HepG2 (cell line): ENCODE data around the gene WBP2NL. TPM values are rescaled to one million over a fixed set of nuclear protein-coding genes. Genes with fewer than 3 reads are reported as not detected.

ENCODE experiments used
- ATAC-seq: fragments of 200-7000 bp; cut with Tn5 transposase; 3 replicates; pipeline ENCODE4 v1.9.1; 2020; ENCODE audit warnings: mild to moderate bottlenecking, moderate library complexity
- BruUV-seq: library from RNA; stranded (reverse); fragments of 400-500 nt; replicated peaks from 2 replicates; lab custom pipeline; 2021; lab: Mats Ljungman, UMichigan
- CTCF ChIA-PET: fragments of 300-600 bp; formaldehyde crosslinking; extraction: SDS; loops from one replicate; lab custom pipeline; 2021; ENCODE audit warnings: low total read pairs, inconsistent platforms, low intra/inter-chr PET ratio; lab: Yijun Ruan, JAX
- POLR2A ChIA-PET: fragments of 350-600 bp; sonication (Branson Sonifier 250); formaldehyde crosslinking; loops from one replicate; lab custom pipeline; 2020; ENCODE audit warnings: antibody characterized with exemption, inconsistent platforms; lab: Yijun Ruan, JAX
- DNase-seq: peaks from one replicate; pipeline ENCODE4 v3.0.0-alpha.2; 2015; ENCODE audit warnings: low spot score
- FAIRE-seq: peaks from 3 replicates; lab custom pipeline; 2011; peaks lifted over from hg19 to GRCh38; lab: Jason Lieb, UNC
- H2AFZ ChIP-seq: one replicate; pipeline ENCODE4 v1.6.1; 2011; ENCODE audit warnings: low read length, inconsistent platforms
- H3K27ac ChIP-seq: fragments of 300-600 bp; 3 replicates; pipeline ENCODE4 v1.8.0; 2011; ENCODE audit warnings: mixed run types, mild to moderate bottlenecking, mixed read lengths, low read length, inconsistent platforms; ENCODE audit not compliant: insufficient read depth; ENCODE audit errors: extremely low read length
- H3K27me3 ChIP-seq, 2 experiments: fragments of 200-600 bp in 1 of 2; 2 replicates in 1 of 2; 3 replicates in 1 of 2; pipeline versions ENCODE4 v1.6.0 to v1.8.0; 2011; ENCODE audit warnings: low read length in 2 of 2, mild to moderate bottlenecking in 2 of 2, moderate library complexity in 2 of 2, inconsistent platforms in 1 of 2; ENCODE audit not compliant: insufficient read depth in 2 of 2, control insufficient read depth in 1 of 2
- H3K36me3 ChIP-seq, 2 experiments: fragments of 200-600 bp in 1 of 2; replicated peaks in 1 of 2; 2 replicates in 1 of 2; 3 replicates in 1 of 2; pipeline versions ENCODE4 v1.5.1 to v1.8.0; 2011; ENCODE audit warnings: low read length in 2 of 2, inconsistent platforms in 1 of 2; ENCODE audit not compliant: insufficient read depth in 2 of 2, control insufficient read depth in 1 of 2
- H3K4me1 ChIP-seq: 2 replicates; pipeline ENCODE4 v1.5.1; 2012; ENCODE audit warnings: low read length, inconsistent platforms; ENCODE audit not compliant: insufficient read depth
- H3K4me2 ChIP-seq: 2 replicates; pipeline ENCODE4 v1.6.0; 2011; ENCODE audit warnings: low read depth, low read length, inconsistent platforms
- H3K4me3 ChIP-seq, 3 experiments: fragments of 200-600 bp in 1 of 3; sonication (generic), shearing (Covaris generic) in 1 of 3; replicated peaks in 1 of 3; 2 replicates each; pipeline ENCODE4 v1.5.1; 2011 to 2016; ENCODE audit warnings: low read length in 3 of 3, inconsistent platforms in 2 of 3, low read depth in 2 of 3, mild to moderate bottlenecking in 2 of 3, control low read depth in 1 of 3, mixed read lengths in 1 of 3; ENCODE audit not compliant: insufficient read depth in 1 of 3
- H3K79me2 ChIP-seq: one replicate; pipeline ENCODE4 v1.6.1; 2011; ENCODE audit warnings: low read length, inconsistent platforms; ENCODE audit not compliant: insufficient read depth
- H3K9ac ChIP-seq: 2 replicates; pipeline ENCODE4 v1.6.0; 2011; ENCODE audit warnings: mild to moderate bottlenecking, low read depth, low read length, inconsistent platforms; ENCODE audit not compliant: insufficient read depth
- H3K9me3 ChIP-seq: 2 replicates; pipeline ENCODE4 v1.5.1; 2012; ENCODE audit warnings: mild to moderate bottlenecking, low read length
- H4K20me1 ChIP-seq: 2 replicates; pipeline ENCODE4 v1.6.0; 2011; ENCODE audit warnings: inconsistent platforms, mild to moderate bottlenecking, low read length, moderate library complexity; ENCODE audit not compliant: insufficient read depth
- EP300 ChIP-seq, 3 experiments: sonication (generic) in 1 of 3; formaldehyde crosslinking in 1 of 3; IDR thresholded peaks; 2 replicates each; pipeline versions ENCODE4 v1.5.1 to v1.6.1; 2011 to 2020; ENCODE audit warnings: low read depth in 2 of 3, low read length in 2 of 3, borderline replicate concordance in 1 of 3, improper control_type of control experiment in 1 of 3, mild to moderate bottlenecking in 1 of 3, missing genetic modification reagents in 1 of 3, moderate library complexity in 1 of 3
- GZF1 ChIP-seq: sonication (generic); formaldehyde crosslinking; IDR thresholded peaks from 2 replicates; pipeline ENCODE4 v1.5.1; 2020; ENCODE audit warnings: mild to moderate bottlenecking, missing genetic modification reagents
- HNRNPK ChIP-seq: fragments of 200-400 bp; formaldehyde crosslinking; IDR thresholded peaks from 2 replicates; pipeline ENCODE4 v1.6.1; 2018; ENCODE audit warnings: low read length, low read depth, moderate library complexity, mild to moderate bottlenecking; ENCODE audit not compliant: poor library complexity, severe bottlenecking
- HOXA3 ChIP-seq: sonication (generic); formaldehyde crosslinking; IDR thresholded peaks from 2 replicates; pipeline ENCODE4 v1.5.0; 2020; ENCODE audit warnings: missing genetic modification reagents
- HOXD1 ChIP-seq: sonication (generic); formaldehyde crosslinking; IDR thresholded peaks from 2 replicates; pipeline ENCODE4 v1.5.0; 2020; ENCODE audit warnings: missing genetic modification reagents
- IKZF4 ChIP-seq: sonication (generic); formaldehyde crosslinking; IDR thresholded peaks from 2 replicates; pipeline ENCODE4 v1.5.1; 2020; ENCODE audit warnings: borderline replicate concordance, mild to moderate bottlenecking, low read depth, missing genetic modification reagents; ENCODE audit errors: not compliant biosample characterization
- KAT7 ChIP-seq: IDR thresholded peaks from 2 replicates; pipeline ENCODE4 v1.6.1; 2018; ENCODE audit warnings: borderline replicate concordance, missing compliant biosample characterization
- REL ChIP-seq: sonication (generic); formaldehyde crosslinking; conservative IDR thresholded peaks from 2 replicates; pipeline ENCODE4 v1.8.0; 2022; ENCODE audit warnings: mild to moderate bottlenecking, missing genetic modification reagents, moderate library complexity
- SMAD9 ChIP-seq: sonication (generic); formaldehyde crosslinking; IDR thresholded peaks from 2 replicates; pipeline ENCODE4 v1.5.1; 2020; ENCODE audit warnings: mild to moderate bottlenecking, missing genetic modification reagents
- ZIK1 ChIP-seq: sonication (generic); formaldehyde crosslinking; IDR thresholded peaks from 2 replicates; pipeline ENCODE4 v1.5.0; 2020; ENCODE audit warnings: mild to moderate bottlenecking, low read depth, missing genetic modification reagents, borderline replicate concordance
- WGBS: methylation state at CpG from one replicate; pipeline ENCODE4 v1.1.6; 2017; ENCODE audit warnings: low lambda C conversion rate; 5-methylcytosine and 5-hydroxymethylcytosine counted together
- in situ Hi-C: cut with HindIII; loops from 2 replicates; pipeline ENCODE4 v1.10.0; 2017; ENCODE audit warnings: low pct_unique_long_range_greater_than_20kb; ENCODE audit not compliant: extremely low pct_ligation_motif_present
- intact Hi-C: fragments of 100-400 bp; cut with micrococcal nuclease; formaldehyde crosslinking; loops from one replicate; pipeline ENCODE4 v1.10.0; 2022; ENCODE audit not compliant: unreplicated experiment
- polyA plus RNA-seq, 8 experiments: library from polyadenylated mRNA; depleted of rRNA in 3 of 8; stranded (reverse) in 7 of 8; unstranded in 1 of 8; fragments of >200 nt; fragmentation: Illumina TruSeq in 4 of 8; extraction: Trizol in 4 of 8; gene quantifications; 2 replicates each; pipeline versions ENCODE4 v1.2.1 to v1.2.3, GENCODE V29; 2011 to 2016; ENCODE audit warnings: low read depth in 4 of 8, missing spikeins in 1 of 8, mixed read lengths in 1 of 8; ENCODE audit not compliant: insufficient read depth in 1 of 8
- total RNA-seq, 5 experiments: library from RNA; depleted of rRNA; stranded (reverse); fragments of >200 nt; fragmentation: Illumina TruSeq; extraction: Trizol; gene quantifications; 2 replicates each; pipeline ENCODE4 v1.2.3, GENCODE V29; 2016; ENCODE audit warnings: low read depth in 1 of 5
- TF ChIP-seq, protein P1 (sequence below): sonication (generic); formaldehyde crosslinking; conservative IDR thresholded peaks from 2 replicates; pipeline ENCODE4 v1.8.1; 2023; ENCODE audit warnings: missing genetic modification reagents
- TF ChIP-seq, protein P2 (sequence below): IDR thresholded peaks from 2 replicates; pipeline ENCODE4 v1.6.1; 2016; ENCODE audit warnings: mild to moderate bottlenecking, missing biosample characterization, missing genetic modification reagents

The WBP2NL gene
- total and polyA plus RNA-seq, 2 of the 13 experiments (the other 11 are each of a cell fraction or from before 2014, with no cell fraction given): not detected

DNA sequence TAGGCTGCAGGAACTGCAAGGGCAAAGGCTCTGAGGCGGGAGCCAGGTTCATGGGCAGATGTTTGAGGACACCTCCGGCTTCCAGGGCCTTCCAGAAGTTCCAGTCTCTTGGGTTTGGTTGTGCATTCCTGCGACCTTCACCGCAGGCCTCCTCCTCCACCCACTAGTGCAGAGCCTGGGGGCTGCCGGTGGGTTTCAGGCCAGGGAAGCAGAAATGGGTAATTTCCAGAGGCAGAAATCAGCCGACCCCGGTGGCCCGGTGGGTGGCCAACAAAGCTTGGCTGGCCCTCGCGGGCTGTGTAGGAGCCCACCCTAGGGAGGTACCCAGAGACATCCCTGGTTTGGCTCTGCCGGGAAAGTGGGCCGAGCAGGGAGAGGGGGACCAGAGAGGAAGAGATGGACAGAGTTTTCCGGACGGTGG, 75.0 kb downstream of the WBP2NL start:
- Histone ChIP-seq H4K20me1 (no peaks in the 10 kb centered on the region), H3K27me3 (no peaks in the 10 kb centered on the region; a peak in 1 of 5 replicates), H3K4me3 (no peak overlapping the region), H3K9me3 (no peaks in the 10 kb centered on the region), H3K36me3 (no peaks in the 10 kb centered on the region), H3K4me1 (peaks cover 44% of the 10 kb centered on the region), H3K4me2 (no peak overlapping the region), H3K79me2 (no peaks in the 10 kb centered on the region), H3K27ac (no peak overlapping the region), H3K9ac (no peak overlapping the region), H2AFZ (no peak overlapping the region)
- intact Hi-C loops (no loop called here), in situ Hi-C loops (loop anchor here (5.0 kb wide), 1 partner anchor 106 kb away; the partner anchor contains the start of gene SEPTIN3)
- TF ChIP-seq GZF1 (no peak), IKZF4 (no peak)
- POLR2A ChIA-PET: no interaction called here
- WGBS: 86% methylated on average over 6 of the region's 14 CpGs
- DNase-seq (no peak), ATAC-seq (no peak), FAIRE-seq (no peak)
- CTCF ChIA-PET: no interaction called here
- BruUV-seq: no TSS peak

DNA sequence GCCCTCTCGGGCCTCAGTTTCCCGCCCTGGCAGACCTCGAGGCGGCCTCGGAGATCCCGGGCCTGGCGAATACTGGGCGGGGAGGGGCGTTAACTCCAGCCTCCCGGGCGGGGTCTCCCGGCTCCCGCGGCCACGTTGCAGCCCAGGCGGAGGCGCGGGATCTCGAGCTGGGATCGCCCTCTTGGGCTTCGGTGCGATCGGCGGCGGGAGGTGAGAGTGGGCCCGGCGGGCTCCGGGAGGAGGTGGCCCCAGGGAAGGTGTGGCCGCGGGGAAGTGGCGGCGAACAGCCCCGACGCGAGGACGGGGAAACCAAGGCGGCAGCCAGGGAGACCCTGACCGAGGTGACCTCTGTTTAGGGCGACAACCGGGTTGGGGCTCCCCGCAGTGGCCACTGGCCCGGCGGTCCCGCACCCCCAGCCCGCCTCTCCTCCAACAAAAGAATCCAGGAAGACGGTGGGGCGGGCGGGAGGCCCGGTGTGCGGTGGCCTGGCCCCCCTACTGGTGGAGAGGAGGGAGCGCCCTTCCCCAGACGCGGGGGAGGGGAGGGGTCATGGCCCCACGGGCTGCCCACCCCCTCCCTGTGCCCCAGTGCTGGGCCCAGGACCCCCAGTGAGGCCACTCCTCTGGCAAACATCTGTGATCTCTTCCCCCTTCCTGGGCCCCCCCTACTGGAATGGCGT, 75.7 kb downstream of the WBP2NL start, which contains the start of gene PHETA2:
TSS of gene PHETA2 (plus strand) at position 117 of the 680 bp plus-strand sequence. CDS start 3,046 bp downstream, outside the sequence.
- no peak within 1 kb of the TSS for H3K4me2 ChIP-seq
- H3K4me1 ChIP-seq: peaks cover 48% of the 10 kb centered on the region
- no peaks in the 10 kb centered on the region for H3K9me3 ChIP-seq
- H3K4me3 ChIP-seq: no peak within 1 kb of the TSS
- no peak within 1 kb of the TSS for H2AFZ ChIP-seq
- H3K36me3 ChIP-seq: no peaks in the 10 kb centered on the region
- H3K9ac ChIP-seq: no peak within 1 kb of the TSS
- POLR2A ChIA-PET: no interaction called here
- intact Hi-C loops: no loop called here
- WGBS: 89% methylated on average over 26 of the region's 55 CpGs
- in situ Hi-C loops: loop anchor here (5.0 kb wide), 1 partner anchor 107 kb away; the partner anchor contains the start of gene SEPTIN3
- BruUV-seq: no TSS peak
- no peaks in the 10 kb centered on the region; a peak in 2 of 5 replicates for H3K27me3 ChIP-seq
- DNase-seq (no peak), ATAC-seq (no peak), FAIRE-seq (no peak)
- H3K27ac ChIP-seq: no peak within 1 kb of the TSS
- H3K79me2 ChIP-seq: no peaks in the 10 kb centered on the region
- CTCF ChIA-PET: no interaction called here
- H4K20me1 ChIP-seq: no peaks in the 10 kb centered on the region
- TF ChIP-seq EP300 (IDR thresholded peaks at IDR 0.05; ENCODE audit: low read depth in 2 of 2, low read length in 2 of 2): no peak
- no peak for TF ChIP-seq EP300 (CRISPR knock-in tag; IDR thresholded peaks at IDR 0.05; ENCODE audit: borderline replicate concordance)
- TF ChIP-seq, protein P1, sequence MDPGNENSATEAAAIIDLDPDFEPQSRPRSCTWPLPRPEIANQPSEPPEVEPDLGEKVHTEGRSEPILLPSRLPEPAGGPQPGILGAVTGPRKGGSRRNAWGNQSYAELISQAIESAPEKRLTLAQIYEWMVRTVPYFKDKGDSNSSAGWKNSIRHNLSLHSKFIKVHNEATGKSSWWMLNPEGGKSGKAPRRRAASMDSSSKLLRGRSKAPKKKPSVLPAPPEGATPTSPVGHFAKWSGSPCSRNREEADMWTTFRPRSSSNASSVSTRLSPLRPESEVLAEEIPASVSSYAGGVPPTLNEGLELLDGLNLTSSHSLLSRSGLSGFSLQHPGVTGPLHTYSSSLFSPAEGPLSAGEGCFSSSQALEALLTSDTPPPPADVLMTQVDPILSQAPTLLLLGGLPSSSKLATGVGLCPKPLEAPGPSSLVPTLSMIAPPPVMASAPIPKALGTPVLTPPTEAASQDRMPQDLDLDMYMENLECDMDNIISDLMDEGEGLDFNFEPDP (CRISPR knock-in tag): no peak
- TF ChIP-seq HOXA3 (CRISPR knock-in tag): no peak
- TF ChIP-seq HNRNPK: no peak
- TF ChIP-seq, protein P2, sequence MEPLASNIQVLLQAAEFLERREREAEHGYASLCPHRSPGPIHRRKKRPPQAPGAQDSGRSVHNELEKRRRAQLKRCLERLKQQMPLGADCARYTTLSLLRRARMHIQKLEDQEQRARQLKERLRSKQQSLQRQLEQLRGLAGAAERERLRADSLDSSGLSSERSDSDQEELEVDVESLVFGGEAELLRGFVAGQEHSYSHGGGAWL: no peak
- no peak for TF ChIP-seq ZIK1 (CRISPR knock-in tag)
- no peak for TF ChIP-seq SMAD9 (CRISPR knock-in tag)
- TF ChIP-seq HOXD1 (CRISPR knock-in tag): no peak
- TF ChIP-seq REL (CRISPR knock-in tag): no peak
- no peak for TF ChIP-seq KAT7 (CRISPR knock-in tag)
